WI38 (cell line): ENCODE data around the gene PSMD14.
A peak's percentile ranks its signal among the peaks of the same experiment; 100 is the strongest.

Source experiments
- H3K4me3 ChIP-seq: 2 replicates; pipeline ENCODE4 v1.5.1; 2011; ENCODE audit warnings: low read depth, mild to moderate bottlenecking, control low read depth, low read length
- TF ChIP-seq, protein P1 (sequence below): IDR thresholded peaks from 2 replicates; pipeline ENCODE4 v1.5.1; 2012; ENCODE audit warnings: low read depth, mild to moderate bottlenecking, control low read depth, low read length

PSMD14 gene

DNA sequence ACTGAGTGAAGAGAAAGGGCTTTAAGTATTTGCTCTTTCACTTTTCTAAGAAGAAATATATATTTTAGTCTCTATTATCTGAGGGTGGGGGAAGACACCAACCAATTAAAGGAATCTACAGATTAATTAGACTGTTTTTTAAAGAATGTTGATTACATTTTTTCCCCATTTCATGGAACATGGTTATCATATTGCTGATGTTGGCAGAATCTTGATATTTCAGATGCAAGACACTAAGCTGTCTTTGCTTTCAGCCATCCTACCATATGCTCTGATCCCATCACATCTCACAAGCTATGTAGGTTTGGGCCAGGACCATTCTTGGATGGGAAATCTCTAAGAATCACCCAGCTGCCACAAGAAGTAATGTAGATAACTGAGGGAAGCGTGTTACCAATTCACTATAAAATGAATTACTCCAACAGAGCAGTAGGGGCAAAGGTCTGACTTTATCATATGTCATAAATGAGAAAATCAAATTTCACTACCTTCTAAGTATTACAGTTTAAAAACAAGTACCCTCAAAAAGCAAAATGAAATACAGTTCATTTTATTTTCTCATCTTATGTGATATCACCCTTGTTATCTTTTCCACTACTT, 101.2 kb downstream of the PSMD14 start:
- TF ChIP-seq, protein P1, sequence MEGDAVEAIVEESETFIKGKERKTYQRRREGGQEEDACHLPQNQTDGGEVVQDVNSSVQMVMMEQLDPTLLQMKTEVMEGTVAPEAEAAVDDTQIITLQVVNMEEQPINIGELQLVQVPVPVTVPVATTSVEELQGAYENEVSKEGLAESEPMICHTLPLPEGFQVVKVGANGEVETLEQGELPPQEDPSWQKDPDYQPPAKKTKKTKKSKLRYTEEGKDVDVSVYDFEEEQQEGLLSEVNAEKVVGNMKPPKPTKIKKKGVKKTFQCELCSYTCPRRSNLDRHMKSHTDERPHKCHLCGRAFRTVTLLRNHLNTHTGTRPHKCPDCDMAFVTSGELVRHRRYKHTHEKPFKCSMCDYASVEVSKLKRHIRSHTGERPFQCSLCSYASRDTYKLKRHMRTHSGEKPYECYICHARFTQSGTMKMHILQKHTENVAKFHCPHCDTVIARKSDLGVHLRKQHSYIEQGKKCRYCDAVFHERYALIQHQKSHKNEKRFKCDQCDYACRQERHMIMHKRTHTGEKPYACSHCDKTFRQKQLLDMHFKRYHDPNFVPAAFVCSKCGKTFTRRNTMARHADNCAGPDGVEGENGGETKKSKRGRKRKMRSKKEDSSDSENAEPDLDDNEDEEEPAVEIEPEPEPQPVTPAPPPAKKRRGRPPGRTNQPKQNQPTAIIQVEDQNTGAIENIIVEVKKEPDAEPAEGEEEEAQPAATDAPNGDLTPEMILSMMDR = no peak
- no peak overlapping the region for H3K4me3 ChIP-seq

DNA sequence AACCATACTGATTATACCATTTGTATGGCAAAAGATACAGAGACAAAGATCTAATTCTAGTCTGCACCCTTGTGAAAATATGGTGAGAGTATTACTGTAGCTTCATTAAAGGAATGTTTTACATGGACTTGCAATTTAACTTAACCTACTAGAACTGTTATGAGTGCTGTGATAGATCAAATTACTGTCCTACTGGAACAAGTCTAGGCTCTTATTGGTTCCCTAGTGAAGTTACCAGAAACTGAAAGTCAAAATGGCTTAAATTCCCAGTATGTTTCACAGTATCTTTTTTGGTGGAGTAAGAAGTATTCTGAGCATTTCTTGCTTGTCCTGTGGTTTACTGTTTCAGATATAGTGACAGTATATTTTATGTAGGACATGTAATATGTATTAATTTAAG, 104.1 kb downstream of the PSMD14 start:
- no peak overlapping the region for H3K4me3 ChIP-seq

DNA sequence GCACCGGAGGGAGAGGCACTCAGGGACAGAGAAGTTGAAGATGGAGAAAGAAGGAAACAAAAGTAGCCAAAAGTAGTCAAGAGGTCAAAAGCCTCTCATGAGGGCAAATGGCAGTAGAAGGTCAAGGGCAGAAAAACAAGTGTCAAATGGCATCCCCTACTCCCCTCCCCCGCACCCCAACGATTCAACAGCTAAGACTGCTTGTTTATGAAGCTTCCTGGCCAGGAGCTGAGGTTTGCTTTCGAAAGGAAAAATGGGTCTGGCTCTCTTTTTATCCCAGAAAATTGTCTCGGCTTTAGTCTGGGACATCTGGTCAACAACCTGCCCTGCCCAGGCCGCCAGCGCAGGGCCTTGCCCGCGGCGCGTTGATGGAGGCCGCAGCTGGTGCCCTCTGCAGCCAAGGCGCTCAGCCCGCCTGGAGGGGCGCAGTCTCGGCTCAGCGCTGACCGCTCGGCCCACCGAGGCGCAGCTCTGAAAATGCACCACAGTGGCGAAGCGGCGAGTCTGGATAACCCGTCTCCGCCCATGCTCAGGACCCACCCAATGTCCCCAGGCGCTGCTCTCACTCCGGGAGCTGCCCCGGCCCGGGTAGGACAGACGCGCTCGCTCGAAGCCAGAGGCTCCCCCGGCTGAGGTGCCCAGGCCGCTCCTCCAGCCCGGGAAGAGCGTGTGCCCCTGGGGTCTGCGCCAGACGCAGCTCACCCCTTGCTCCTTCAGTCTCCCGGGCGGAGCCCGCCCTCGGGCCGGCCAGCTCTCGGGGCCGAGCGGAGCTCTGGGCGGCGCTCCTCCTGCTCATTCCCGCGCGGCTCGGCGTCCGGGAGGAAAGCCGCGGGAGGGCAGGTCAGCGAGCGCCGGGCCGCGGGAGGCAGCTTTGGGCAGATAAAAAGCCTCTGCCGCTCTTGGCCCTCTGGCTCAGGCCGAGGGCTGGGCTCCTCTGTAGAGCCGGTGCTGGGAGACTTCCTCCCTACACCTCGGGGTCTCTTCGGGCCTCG, 106.1 kb downstream of the PSMD14 start:
- TF ChIP-seq, protein P1 = no peak

More for the DNA sequence above, 104.1 kb downstream of the PSMD14 start:
- TF ChIP-seq, protein P1 = no peak

DNA sequence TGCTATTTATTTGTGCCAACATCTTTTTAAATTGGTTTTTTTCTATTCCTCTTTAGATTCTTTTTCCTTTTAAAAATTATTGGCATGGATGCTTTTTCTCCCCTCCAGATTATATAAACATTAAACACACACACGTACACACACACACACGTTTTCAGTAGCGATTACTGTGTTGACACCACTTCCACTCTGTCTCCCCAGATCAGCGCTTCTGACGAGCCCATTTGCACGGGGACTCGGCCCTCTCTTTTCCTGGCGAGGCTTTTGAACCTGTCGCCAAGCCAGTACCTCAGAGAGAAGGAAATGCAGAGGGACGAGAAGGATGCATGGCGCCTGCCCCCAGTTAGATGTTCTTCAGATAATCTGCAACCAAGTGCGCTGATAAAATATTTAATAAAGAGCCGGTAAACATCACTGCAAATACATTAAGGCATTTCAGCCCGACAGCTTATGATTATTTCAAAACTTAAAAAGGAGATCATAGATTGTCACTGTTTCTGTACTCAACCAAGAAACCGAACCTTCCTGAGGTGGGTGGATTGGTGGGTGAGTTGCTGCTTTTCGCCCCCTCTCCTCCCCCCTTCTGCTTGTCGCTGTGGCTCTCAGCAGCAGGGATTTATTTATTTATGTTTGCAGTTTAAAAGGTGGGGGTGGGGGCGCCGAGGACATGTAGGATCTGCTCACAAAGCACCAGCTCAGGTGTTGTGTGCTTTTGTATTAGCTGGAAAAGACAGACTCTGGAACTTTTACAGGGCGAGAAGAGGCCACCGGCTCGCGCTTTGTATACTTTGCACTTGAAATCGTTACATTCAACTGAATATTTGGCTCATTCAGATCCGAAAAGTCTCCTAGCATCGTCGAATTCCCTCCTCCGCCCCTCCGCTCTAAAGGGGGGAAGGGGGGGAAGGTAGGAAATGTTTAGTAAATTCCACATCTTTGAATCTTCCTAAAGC, 107.1 kb downstream of the PSMD14 start:
- TF ChIP-seq, protein P1 = no peak
- peak overlapping the region; percentile 57 for H3K4me3 ChIP-seq

More for the DNA sequence above, 106.1 kb downstream of the PSMD14 start:
- H3K4me3 ChIP-seq = peak overlapping the region; percentile 57

DNA sequence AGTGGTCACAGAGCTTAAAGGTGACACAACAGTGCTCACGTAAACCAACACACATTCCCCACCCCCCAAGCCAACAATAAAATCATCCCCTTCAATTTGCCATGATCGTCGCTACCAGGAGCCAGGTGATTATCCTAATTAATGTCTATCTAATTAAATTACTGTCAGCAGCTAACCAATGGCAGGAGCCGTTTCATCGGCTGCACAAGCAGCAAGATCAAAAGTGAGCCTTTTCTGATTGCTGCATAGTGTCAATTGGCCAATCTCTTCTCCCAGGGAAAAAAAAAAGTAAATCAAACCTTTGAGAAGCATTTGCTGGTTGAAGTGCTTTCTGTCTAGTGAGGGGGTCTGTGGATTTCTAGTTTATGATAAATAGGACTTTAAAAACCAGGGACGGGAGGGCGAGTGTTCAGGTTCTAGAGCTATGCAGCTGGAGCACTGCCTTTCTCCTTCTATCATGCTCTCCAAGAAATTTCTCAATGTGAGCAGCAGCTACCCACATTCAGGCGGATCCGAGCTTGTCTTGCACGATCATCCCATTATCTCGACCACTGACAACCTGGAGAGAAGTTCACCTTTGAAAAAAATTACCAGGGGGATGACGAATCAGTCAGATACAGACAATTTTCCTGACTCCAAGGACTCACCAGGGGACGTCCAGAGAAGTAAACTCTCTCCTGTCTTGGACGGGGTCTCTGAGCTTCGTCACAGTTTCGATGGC, 107.9 kb downstream of the PSMD14 start, which contains the start of gene TBR1:
TSS of gene TBR1 (plus strand) at position 311 of the 721 bp plus-strand sequence. CDS start at position 425, 114 bp downstream.
- H3K4me3 ChIP-seq = peak within 1 kb of the TSS; percentile 57; the same call in 1 of the 2 replicates
- TF ChIP-seq, protein P1 = no peak

DNA sequence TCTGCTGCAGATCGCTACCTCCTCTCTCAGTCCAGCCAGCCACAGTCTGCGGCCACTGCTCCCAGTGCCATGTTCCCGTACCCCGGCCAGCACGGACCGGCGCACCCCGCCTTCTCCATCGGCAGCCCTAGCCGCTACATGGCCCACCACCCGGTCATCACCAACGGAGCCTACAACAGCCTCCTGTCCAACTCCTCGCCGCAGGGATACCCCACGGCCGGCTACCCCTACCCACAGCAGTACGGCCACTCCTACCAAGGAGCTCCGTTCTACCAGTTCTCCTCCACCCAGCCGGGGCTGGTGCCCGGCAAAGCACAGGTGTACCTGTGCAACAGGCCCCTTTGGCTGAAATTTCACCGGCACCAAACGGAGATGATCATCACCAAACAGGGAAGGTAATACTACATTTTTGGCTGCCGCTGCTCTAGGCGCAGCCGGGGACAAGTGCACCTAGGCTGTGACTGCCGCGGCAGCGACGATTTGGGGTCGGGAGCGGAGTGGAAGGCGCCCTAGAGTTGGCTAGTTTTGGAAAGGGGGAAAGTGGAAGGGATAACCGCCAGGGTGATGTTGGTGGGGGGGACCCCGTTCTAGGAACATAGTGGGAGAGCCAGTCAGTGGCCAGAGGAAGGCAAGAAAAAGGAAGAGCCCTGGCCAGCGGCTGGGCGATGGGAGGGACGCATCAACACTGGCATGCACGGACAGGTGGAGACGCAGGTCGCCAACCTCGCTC, 108.6 kb downstream of the PSMD14 start:
- no peak overlapping the region for H3K4me3 ChIP-seq
- TF ChIP-seq, protein P1 = no peak
